WTC11 (cell line): ENCODE results near the gene KCTD11. TPM values are rescaled to one million over a fixed set of nuclear protein-coding genes. Genes with fewer than 3 reads are reported as not detected.

ENCODE experiments used
- CBFB ChIP-seq: sonication (generic); formaldehyde crosslinking; IDR thresholded peaks from 2 replicates; pipeline ENCODE4 v1.8.1; 2022; ENCODE audit warnings: mild to moderate bottlenecking, low read depth, missing genetic modification reagents
- FOXP1 ChIP-seq: sonication (generic); formaldehyde crosslinking; IDR thresholded peaks from 2 replicates; pipeline ENCODE4 v1.8.0; 2022; ENCODE audit warnings: missing genetic modification reagents, mild to moderate bottlenecking, moderate library complexity, borderline replicate concordance
- JAZF1 ChIP-seq: fragments of 250-450 bp; sonication (Bioruptor Pico); IDR thresholded peaks from 2 replicates; pipeline ENCODE4 v1.9.0; 2021; ENCODE audit warnings: moderate library complexity, mild to moderate bottlenecking, inconsistent platforms
- MXD4 ChIP-seq: fragments of 250-450 bp; sonication (Bioruptor Pico); IDR thresholded peaks from 2 replicates; pipeline ENCODE4 v1.8.0; 2021; ENCODE audit warnings: mild to moderate bottlenecking, moderate library complexity, borderline replicate concordance
- NFATC4 ChIP-seq: fragments of 250-450 bp; sonication (Bioruptor Pico); IDR thresholded peaks from 2 replicates; pipeline ENCODE4 v1.9.0; 2021; ENCODE audit warnings: mild to moderate bottlenecking
- RORB ChIP-seq: fragments of 250-450 bp; sonication (Bioruptor Pico); IDR thresholded peaks from 2 replicates; pipeline ENCODE4 v1.9.0; 2021; ENCODE audit warnings: mild to moderate bottlenecking
- SMAD3 ChIP-seq: sonication (generic); formaldehyde crosslinking; IDR thresholded peaks from 2 replicates; pipeline ENCODE4 v1.8.0; 2022; ENCODE audit warnings: missing genetic modification reagents, mild to moderate bottlenecking, borderline replicate concordance
- TCF7 ChIP-seq: sonication (generic); formaldehyde crosslinking; IDR thresholded peaks from 2 replicates; pipeline ENCODE4 v1.8.0; 2022; ENCODE audit warnings: mild to moderate bottlenecking, low read depth, missing genetic modification reagents, moderate library complexity
- ZNF232 ChIP-seq: sonication (generic); formaldehyde crosslinking; IDR thresholded peaks from 2 replicates; pipeline ENCODE4 v1.8.0; 2022; ENCODE audit warnings: mild to moderate bottlenecking, missing genetic modification reagents
- total RNA-seq: library from RNA; stranded (reverse); gene quantifications from 3 replicates; pipeline ENCODE4 v1.2.3, GENCODE V29; 2021
- TF ChIP-seq, protein P1 (sequence below): fragments of 250-450 bp; sonication (Bioruptor Pico); IDR thresholded peaks from 2 replicates; pipeline ENCODE4 v2.1.2; 2022; ENCODE audit warnings: mild to moderate bottlenecking, moderate library complexity
- TF ChIP-seq, protein P2 (sequence below): sonication (generic); formaldehyde crosslinking; IDR thresholded peaks from 2 replicates; pipeline ENCODE4 v1.8.1; 2022; ENCODE audit warnings: missing genetic modification reagents, borderline replicate concordance
- TF ChIP-seq, protein P3 (sequence below): sonication (generic); formaldehyde crosslinking; IDR thresholded peaks from 2 replicates; pipeline ENCODE4 v1.8.1; 2022; ENCODE audit warnings: low read depth, missing genetic modification reagents, borderline replicate concordance
- TF ChIP-seq, protein P4 (sequence below): sonication (generic); formaldehyde crosslinking; IDR thresholded peaks from 2 replicates; pipeline ENCODE4 v1.8.0; 2022; ENCODE audit warnings: mild to moderate bottlenecking, missing genetic modification reagents
- TF ChIP-seq, protein P5 (sequence below): sonication (generic); formaldehyde crosslinking; IDR thresholded peaks from 2 replicates; pipeline ENCODE4 v1.8.1; 2022; ENCODE audit warnings: low read depth, mild to moderate bottlenecking, moderate library complexity, missing genetic modification reagents, borderline replicate concordance
- TF ChIP-seq, protein P6 (sequence below): sonication (generic); formaldehyde crosslinking; IDR thresholded peaks from 2 replicates; pipeline ENCODE4 v1.8.0; 2022; ENCODE audit warnings: mild to moderate bottlenecking, missing genetic modification reagents
- TF ChIP-seq, protein P7 (sequence below): fragments of 250-450 bp; sonication (Bioruptor Pico); IDR thresholded peaks from 2 replicates; pipeline ENCODE4 v1.9.0; 2021; ENCODE audit warnings: moderate library complexity, mild to moderate bottlenecking, inconsistent platforms, borderline replicate concordance
- TF ChIP-seq, protein P8 (sequence below): fragments of 200-600 bp; IDR thresholded peaks from 2 replicates; pipeline ENCODE4 v1.8.0; 2022; ENCODE audit warnings: antibody characterized with exemption
- TF ChIP-seq, protein P9 (sequence below): sonication (generic); formaldehyde crosslinking; IDR thresholded peaks from 2 replicates; pipeline ENCODE4 v1.8.1; 2023; ENCODE audit warnings: mild to moderate bottlenecking, missing genetic modification reagents

KCTD11 gene
- total RNA-seq, 1 experiment from 2014 or later = 8.1 TPM

DNA sequence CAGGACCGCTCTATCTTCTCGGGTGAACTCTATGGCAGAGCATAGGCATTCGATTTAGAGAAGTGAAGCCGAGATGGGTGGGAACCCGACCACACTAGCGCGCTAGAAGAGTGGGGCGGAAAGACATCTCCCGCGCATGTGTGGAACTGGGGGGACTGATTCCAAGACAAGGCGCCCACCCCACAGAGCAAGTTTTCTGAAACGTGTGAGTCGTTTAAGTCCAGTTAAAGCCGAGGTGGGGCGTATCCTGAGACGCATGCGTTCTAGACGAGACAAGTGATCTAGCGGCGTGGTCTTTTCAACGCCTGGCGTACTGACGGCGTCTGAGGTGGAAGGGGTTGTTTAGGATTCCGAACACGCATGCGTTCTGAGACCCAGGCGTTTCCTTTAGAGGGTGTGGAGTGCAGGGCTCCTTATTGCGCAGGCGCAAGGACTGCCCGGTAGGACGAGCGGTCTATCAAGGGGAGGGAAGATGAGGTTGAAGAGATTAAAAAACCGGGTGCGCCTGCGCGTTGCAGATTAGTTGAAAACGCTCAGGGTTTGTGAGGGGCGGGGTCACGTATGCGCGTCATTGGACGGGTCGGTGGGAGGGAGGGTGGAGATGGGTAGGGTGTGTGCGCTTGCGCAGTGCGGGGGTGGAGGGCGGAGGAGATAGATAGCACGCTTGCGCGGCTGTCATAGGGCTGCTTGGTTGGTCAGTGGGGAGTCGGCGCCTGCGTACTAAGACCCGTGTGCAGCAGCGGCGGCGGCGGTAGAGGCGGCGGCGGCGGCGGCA, 44.9 kb upstream of the KCTD11 start, which contains the start of gene EIF5A (continued):
- TF ChIP-seq, protein P1, sequence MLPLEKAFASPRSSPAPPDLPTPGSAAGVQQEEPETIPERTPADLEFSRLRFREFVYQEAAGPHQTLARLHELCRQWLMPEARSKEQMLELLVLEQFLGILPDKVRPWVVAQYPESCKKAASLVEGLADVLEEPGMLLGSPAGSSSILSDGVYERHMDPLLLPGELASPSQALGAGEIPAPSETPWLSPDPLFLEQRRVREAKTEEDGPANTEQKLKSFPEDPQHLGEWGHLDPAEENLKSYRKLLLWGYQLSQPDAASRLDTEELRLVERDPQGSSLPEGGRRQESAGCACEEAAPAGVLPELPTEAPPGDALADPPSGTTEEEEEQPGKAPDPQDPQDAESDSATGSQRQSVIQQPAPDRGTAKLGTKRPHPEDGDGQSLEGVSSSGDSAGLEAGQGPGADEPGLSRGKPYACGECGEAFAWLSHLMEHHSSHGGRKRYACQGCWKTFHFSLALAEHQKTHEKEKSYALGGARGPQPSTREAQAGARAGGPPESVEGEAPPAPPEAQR (CRISPR knock-in tag) = no peak
- TF ChIP-seq CBFB (CRISPR knock-in tag) (no peak), FOXP1 (CRISPR knock-in tag) (no peak), SMAD3 (CRISPR knock-in tag) (no peak), RORB (CRISPR knock-in tag) (no peak), TCF7 (no peak), ZNF232 (no peak), MXD4 (CRISPR knock-in tag) (no peak), JAZF1 (CRISPR knock-in tag) (no peak), NFATC4 (no peak)
- TF ChIP-seq, protein P2, sequence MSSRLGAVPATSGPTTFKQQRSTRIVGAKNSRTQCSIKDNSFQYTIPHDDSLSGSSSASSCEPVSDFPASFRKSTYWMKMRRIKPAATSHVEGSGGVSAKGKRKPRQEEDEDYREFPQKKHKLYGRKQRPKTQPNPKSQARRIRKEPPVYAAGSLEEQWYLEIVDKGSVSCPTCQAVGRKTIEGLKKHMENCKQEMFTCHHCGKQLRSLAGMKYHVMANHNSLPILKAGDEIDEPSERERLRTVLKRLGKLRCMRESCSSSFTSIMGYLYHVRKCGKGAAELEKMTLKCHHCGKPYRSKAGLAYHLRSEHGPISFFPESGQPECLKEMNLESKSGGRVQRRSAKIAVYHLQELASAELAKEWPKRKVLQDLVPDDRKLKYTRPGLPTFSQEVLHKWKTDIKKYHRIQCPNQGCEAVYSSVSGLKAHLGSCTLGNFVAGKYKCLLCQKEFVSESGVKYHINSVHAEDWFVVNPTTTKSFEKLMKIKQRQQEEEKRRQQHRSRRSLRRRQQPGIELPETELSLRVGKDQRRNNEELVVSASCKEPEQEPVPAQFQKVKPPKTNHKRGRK = no peak
- TF ChIP-seq, protein P3, sequence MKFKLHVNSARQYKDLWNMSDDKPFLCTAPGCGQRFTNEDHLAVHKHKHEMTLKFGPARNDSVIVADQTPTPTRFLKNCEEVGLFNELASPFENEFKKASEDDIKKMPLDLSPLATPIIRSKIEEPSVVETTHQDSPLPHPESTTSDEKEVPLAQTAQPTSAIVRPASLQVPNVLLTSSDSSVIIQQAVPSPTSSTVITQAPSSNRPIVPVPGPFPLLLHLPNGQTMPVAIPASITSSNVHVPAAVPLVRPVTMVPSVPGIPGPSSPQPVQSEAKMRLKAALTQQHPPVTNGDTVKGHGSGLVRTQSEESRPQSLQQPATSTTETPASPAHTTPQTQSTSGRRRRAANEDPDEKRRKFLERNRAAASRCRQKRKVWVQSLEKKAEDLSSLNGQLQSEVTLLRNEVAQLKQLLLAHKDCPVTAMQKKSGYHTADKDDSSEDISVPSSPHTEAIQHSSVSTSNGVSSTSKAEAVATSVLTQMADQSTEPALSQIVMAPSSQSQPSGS (CRISPR knock-in tag) = no peak
- TF ChIP-seq, protein P4, sequence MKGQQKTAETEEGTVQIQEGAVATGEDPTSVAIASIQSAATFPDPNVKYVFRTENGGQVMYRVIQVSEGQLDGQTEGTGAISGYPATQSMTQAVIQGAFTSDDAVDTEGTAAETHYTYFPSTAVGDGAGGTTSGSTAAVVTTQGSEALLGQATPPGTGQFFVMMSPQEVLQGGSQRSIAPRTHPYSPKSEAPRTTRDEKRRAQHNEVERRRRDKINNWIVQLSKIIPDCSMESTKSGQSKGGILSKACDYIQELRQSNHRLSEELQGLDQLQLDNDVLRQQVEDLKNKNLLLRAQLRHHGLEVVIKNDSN (CRISPR knock-in tag) = peak; percentile 30; the same call in 1 of the 2 replicates
- TF ChIP-seq, protein P5, sequence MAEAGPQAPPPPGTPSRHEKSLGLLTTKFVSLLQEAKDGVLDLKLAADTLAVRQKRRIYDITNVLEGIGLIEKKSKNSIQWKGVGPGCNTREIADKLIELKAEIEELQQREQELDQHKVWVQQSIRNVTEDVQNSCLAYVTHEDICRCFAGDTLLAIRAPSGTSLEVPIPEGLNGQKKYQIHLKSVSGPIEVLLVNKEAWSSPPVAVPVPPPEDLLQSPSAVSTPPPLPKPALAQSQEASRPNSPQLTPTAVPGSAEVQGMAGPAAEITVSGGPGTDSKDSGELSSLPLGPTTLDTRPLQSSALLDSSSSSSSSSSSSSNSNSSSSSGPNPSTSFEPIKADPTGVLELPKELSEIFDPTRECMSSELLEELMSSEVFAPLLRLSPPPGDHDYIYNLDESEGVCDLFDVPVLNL (CRISPR knock-in tag) = no peak
- TF ChIP-seq, protein P6, sequence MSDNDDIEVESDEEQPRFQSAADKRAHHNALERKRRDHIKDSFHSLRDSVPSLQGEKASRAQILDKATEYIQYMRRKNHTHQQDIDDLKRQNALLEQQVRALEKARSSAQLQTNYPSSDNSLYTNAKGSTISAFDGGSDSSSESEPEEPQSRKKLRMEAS (CRISPR knock-in tag) = peak; percentile 80
- TF ChIP-seq, protein P7, sequence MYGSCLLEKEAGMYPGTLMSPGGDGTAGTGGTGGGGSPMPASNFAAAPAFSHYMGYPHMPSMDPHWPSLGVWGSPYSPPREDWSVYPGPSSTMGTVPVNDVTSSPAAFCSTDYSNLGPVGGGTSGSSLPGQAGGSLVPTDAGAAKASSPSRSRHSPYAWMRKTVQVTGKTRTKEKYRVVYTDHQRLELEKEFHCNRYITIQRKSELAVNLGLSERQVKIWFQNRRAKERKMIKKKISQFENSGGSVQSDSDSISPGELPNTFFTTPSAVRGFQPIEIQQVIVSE (CRISPR knock-in tag) = no peak
- TF ChIP-seq, protein P8, sequence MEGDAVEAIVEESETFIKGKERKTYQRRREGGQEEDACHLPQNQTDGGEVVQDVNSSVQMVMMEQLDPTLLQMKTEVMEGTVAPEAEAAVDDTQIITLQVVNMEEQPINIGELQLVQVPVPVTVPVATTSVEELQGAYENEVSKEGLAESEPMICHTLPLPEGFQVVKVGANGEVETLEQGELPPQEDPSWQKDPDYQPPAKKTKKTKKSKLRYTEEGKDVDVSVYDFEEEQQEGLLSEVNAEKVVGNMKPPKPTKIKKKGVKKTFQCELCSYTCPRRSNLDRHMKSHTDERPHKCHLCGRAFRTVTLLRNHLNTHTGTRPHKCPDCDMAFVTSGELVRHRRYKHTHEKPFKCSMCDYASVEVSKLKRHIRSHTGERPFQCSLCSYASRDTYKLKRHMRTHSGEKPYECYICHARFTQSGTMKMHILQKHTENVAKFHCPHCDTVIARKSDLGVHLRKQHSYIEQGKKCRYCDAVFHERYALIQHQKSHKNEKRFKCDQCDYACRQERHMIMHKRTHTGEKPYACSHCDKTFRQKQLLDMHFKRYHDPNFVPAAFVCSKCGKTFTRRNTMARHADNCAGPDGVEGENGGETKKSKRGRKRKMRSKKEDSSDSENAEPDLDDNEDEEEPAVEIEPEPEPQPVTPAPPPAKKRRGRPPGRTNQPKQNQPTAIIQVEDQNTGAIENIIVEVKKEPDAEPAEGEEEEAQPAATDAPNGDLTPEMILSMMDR = no peak
- TF ChIP-seq, protein P9, sequence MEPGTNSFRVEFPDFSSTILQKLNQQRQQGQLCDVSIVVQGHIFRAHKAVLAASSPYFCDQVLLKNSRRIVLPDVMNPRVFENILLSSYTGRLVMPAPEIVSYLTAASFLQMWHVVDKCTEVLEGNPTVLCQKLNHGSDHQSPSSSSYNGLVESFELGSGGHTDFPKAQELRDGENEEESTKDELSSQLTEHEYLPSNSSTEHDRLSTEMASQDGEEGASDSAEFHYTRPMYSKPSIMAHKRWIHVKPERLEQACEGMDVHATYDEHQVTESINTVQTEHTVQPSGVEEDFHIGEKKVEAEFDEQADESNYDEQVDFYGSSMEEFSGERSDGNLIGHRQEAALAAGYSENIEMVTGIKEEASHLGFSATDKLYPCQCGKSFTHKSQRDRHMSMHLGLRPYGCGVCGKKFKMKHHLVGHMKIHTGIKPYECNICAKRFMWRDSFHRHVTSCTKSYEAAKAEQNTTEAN (CRISPR knock-in tag) = no peak
